GM23338 (cell line): ENCODE data around the gene FGFRL1. TPM values are rescaled to one million over a fixed set of nuclear protein-coding genes. Genes with fewer than 3 reads are reported as not detected.

ENCODE experiments used
- ATAC-seq: fragments of 200-7000 bp; cut with Tn5 transposase; 3 replicates; pipeline ENCODE4 v1.9.1; 2020
- DNase-seq: peaks from one replicate; pipeline ENCODE4 v3.0.0-alpha.2; 2015; ENCODE audit warnings: low spot score
- H2AFZ ChIP-seq: fragments of 200-600 bp; sonication (generic); 2 replicates; pipeline ENCODE4 v1.8.0; 2016; ENCODE audit warnings: antibody characterized with exemption, mild to moderate bottlenecking, moderate library complexity
- H3F3A ChIP-seq: fragments of 200-600 bp; sonication (generic); replicated peaks from 2 replicates; pipeline ENCODE4 v1.8.0; 2017; ENCODE audit warnings: antibody characterized with exemption, mixed run types, low read depth
- H3K27ac ChIP-seq: fragments of 200-600 bp; sonication (generic); 2 replicates; pipeline ENCODE4 v1.6.1; 2016; ENCODE audit warnings: low read depth
- H3K27me3 ChIP-seq: fragments of 200-600 bp; sonication (generic); 2 replicates; pipeline ENCODE4 v1.8.0; 2016; ENCODE audit warnings: mild to moderate bottlenecking, mixed run types, moderate library complexity; ENCODE audit not compliant: insufficient read depth
- H3K36me3 ChIP-seq: fragments of 200-600 bp; sonication (generic); 2 replicates; pipeline ENCODE4 v1.8.0; 2016; ENCODE audit warnings: mild to moderate bottlenecking; ENCODE audit not compliant: insufficient read depth
- H3K4me1 ChIP-seq: fragments of 200-600 bp; sonication (generic); 2 replicates; pipeline ENCODE4 v1.8.0; 2016; ENCODE audit warnings: mild to moderate bottlenecking, moderate library complexity; ENCODE audit not compliant: insufficient read depth
- H3K4me2 ChIP-seq: fragments of 200-600 bp; sonication (generic); 2 replicates; pipeline ENCODE4 v1.7.1; 2017; ENCODE audit warnings: mixed run types
- H3K4me3 ChIP-seq: fragments of 200-600 bp; sonication (generic); 2 replicates; pipeline ENCODE4 v1.6.1; 2016; ENCODE audit warnings: mixed run types
- H3K79me2 ChIP-seq: fragments of 200-600 bp; sonication (generic); replicated peaks from 2 replicates; pipeline ENCODE4 v1.8.0; 2017; ENCODE audit warnings: mild to moderate bottlenecking; ENCODE audit not compliant: insufficient read depth
- H3K9me2 ChIP-seq: fragments of 200-600 bp; sonication (generic); 2 replicates; pipeline ENCODE4 v1.8.0; 2017; ENCODE audit not compliant: insufficient read depth
- H4K20me1 ChIP-seq: fragments of 200-600 bp; sonication (generic); replicated peaks from 2 replicates; pipeline ENCODE4 v1.8.0; 2017; ENCODE audit warnings: mild to moderate bottlenecking; ENCODE audit not compliant: insufficient read depth
- H3K27ac Mint-ChIP-seq: 2 replicates; pipeline ENCODE4 v1.8.0; 2020; ENCODE audit warnings: inconsistent platforms, mild to moderate bottlenecking, moderate library complexity, mixed read lengths
- H3K27me3 Mint-ChIP-seq: 3 replicates; pipeline ENCODE4 v1.8.0; 2022; ENCODE audit warnings: low read depth, mild to moderate bottlenecking, moderate library complexity, mixed read lengths, inconsistent platforms; ENCODE audit not compliant: insufficient read depth, poor library complexity
- H3K36me3 Mint-ChIP-seq: 3 replicates; pipeline ENCODE4 v1.8.0; 2021; ENCODE audit warnings: low read depth, mild to moderate bottlenecking, inconsistent platforms, moderate library complexity, mixed read lengths
- H3K4me1 Mint-ChIP-seq: 3 replicates; pipeline ENCODE4 v1.8.0; 2020; ENCODE audit warnings: mild to moderate bottlenecking, inconsistent platforms, mixed read lengths
- H3K4me3 Mint-ChIP-seq: 3 replicates; pipeline ENCODE4 v1.8.0; 2021; ENCODE audit warnings: moderate library complexity, mild to moderate bottlenecking, inconsistent platforms, mixed read lengths
- H3K9me3 Mint-ChIP-seq: 3 replicates; pipeline ENCODE4 v1.8.0; 2020; ENCODE audit warnings: moderate library complexity, mild to moderate bottlenecking, inconsistent platforms, mixed read lengths
- CREB1 ChIP-seq: fragments of 250-450 bp; sonication (Bioruptor Pico); IDR thresholded peaks from 2 replicates; pipeline ENCODE4 v1.5.0; 2020; ENCODE audit warnings: low read depth, mild to moderate bottlenecking, moderate library complexity
- CTCF ChIP-seq, 2 experiments: fragments of 200-600 bp in 1 of 2; sonication (generic) in 1 of 2; conservative IDR thresholded peaks; 2 replicates each; pipeline versions ENCODE4 v1.5.1 to v1.6.1; 2016 to 2017; ENCODE audit warnings: antibody characterized with exemption in 2 of 2, low read depth in 2 of 2, mild to moderate bottlenecking in 2 of 2, moderate library complexity in 1 of 2
- ETS1 ChIP-seq: IDR thresholded peaks from 2 replicates; pipeline ENCODE4 v1.6.1; 2016; ENCODE audit warnings: antibody characterized with exemption
- EZH2 ChIP-seq: fragments of 200-600 bp; sonication (generic); IDR thresholded peaks from one replicate; pipeline ENCODE4 v1.8.0; 2017; ENCODE audit warnings: antibody characterized with exemption, mild to moderate bottlenecking, low read depth; ENCODE audit not compliant: unreplicated experiment
- EZH2phosphoT487 ChIP-seq: fragments of 200-600 bp; sonication (generic); IDR thresholded peaks from one replicate; pipeline ENCODE4 v1.8.1; 2018; ENCODE audit warnings: antibody characterized with exemption; ENCODE audit not compliant: unreplicated experiment
- JUNB ChIP-seq: IDR thresholded peaks from one replicate; pipeline ENCODE4 v1.6.1; 2016; ENCODE audit warnings: antibody characterized with exemption; ENCODE audit not compliant: unreplicated experiment
- NANOG ChIP-seq: IDR thresholded peaks from 2 replicates; pipeline ENCODE4 v1.6.1; 2016; ENCODE audit warnings: antibody characterized with exemption, borderline replicate concordance
- POLR2AphosphoS5 ChIP-seq: IDR thresholded peaks from 2 replicates; pipeline ENCODE4 v1.6.1; 2016; ENCODE audit warnings: antibody characterized with exemption, low read depth
- REST ChIP-seq: IDR thresholded peaks from one replicate; pipeline ENCODE4 v1.6.1; 2018; ENCODE audit warnings: antibody characterized with exemption; ENCODE audit not compliant: unreplicated experiment
- STAT1 ChIP-seq: IDR thresholded peaks from one replicate; pipeline ENCODE4 v1.6.1; 2016; ENCODE audit warnings: antibody characterized with exemption; ENCODE audit not compliant: unreplicated experiment
- ZNF114 ChIP-seq: fragments of 250-450 bp; sonication (Bioruptor Pico); IDR thresholded peaks from 2 replicates; pipeline ENCODE4 v1.5.0; 2020; ENCODE audit warnings: mild to moderate bottlenecking, moderate library complexity
- ZNF331 ChIP-seq: fragments of 250-450 bp; sonication (Bioruptor Pico); IDR thresholded peaks from 2 replicates; pipeline ENCODE4 v1.5.0; 2020; ENCODE audit warnings: low read depth, mild to moderate bottlenecking, moderate library complexity
- ZNF462 ChIP-seq: fragments of 250-450 bp; sonication (Bioruptor Pico); IDR thresholded peaks from 2 replicates; pipeline ENCODE4 v1.5.0; 2020; ENCODE audit warnings: mild to moderate bottlenecking, moderate library complexity
- polyA plus RNA-seq: library from polyadenylated mRNA; unstranded; fragments of >200 nt; fragmentation: Nextera tagmentation; extraction: Ambion mirVana; gene quantifications from 2 replicates; pipeline ENCODE4 v1.2.1, GENCODE V29; 2016
- total RNA-seq: library from RNA; depleted of rRNA; stranded (reverse); fragments of >200 nt; shearing (Covaris generic); gene quantifications from 2 replicates; pipeline ENCODE4 v1.2.3, GENCODE V29; 2014

Gene FGFRL1
- total and polyA plus RNA-seq, 2 experiments from 2014 or later: 7.0 to 35.8 TPM

GRCh38 chr4:1042352-1043055 lies 31.1 kb downstream of the FGFRL1 start:
- Mint-ChIP-seq H3K36me3 (peaks cover 3% of the 10 kb centered on the region; the same call in 1 of the 3 replicates), H3K27me3 (peaks cover 18% of the 10 kb centered on the region), H3K4me3 (no peak overlapping the region), H3K9me3 (peaks cover 3% of the 10 kb centered on the region; the same call in 2 of the 3 replicates), H3K27ac (no peak overlapping the region), H3K4me1 (peaks cover 13% of the 10 kb centered on the region)
- TF ChIP-seq ETS1 (no peak), CTCF (conservative IDR thresholded peaks at IDR 0.05; ENCODE audit: low read depth in 2 of 2) (no peak), ZNF331 (CRISPR knock-in tag) (no peak), JUNB (no peak), ZNF114 (CRISPR knock-in tag) (no peak), NANOG (no peak), EZH2phosphoT487 (no peak), CREB1 (CRISPR knock-in tag) (no peak), EZH2 (no peak), REST (no peak), POLR2AphosphoS5 (no peak), STAT1 (no peak), ZNF462 (CRISPR knock-in tag) (no peak)
- H3K4me3 ChIP-seq: no peak overlapping the region
- DNase-seq (no peak), ATAC-seq (no peak)
- no peak overlapping the region for H3K4me2 ChIP-seq
- no peaks in the 10 kb centered on the region for H3K36me3 ChIP-seq
- no peaks in the 10 kb centered on the region for H3K9me2 ChIP-seq
- no peaks in the 10 kb centered on the region for H3K79me2 ChIP-seq
- no peak overlapping the region for H3K27ac ChIP-seq
- no peak overlapping the region for H2AFZ ChIP-seq
- no peaks in the 10 kb centered on the region for H3K27me3 ChIP-seq
- no peaks in the 10 kb centered on the region for H4K20me1 ChIP-seq
- H3K4me1 ChIP-seq: no peaks in the 10 kb centered on the region
- H3F3A ChIP-seq: no peaks in the 10 kb centered on the region
